Ishikawa (cell line): Measurements from ENCODE around the gene ERBIN.

Source experiments
- CEBPB ChIP-seq: IDR thresholded peaks from 2 replicates; pipeline ENCODE4 v1.6.1; 2012
- CREB1 ChIP-seq: IDR thresholded peaks from 2 replicates; pipeline ENCODE4 v1.6.1; 2012; ENCODE audit warnings: low read depth
- EGR1 ChIP-seq: IDR thresholded peaks from 2 replicates; pipeline ENCODE4 v1.6.1; 2012
- EP300 ChIP-seq: IDR thresholded peaks from 2 replicates; pipeline ENCODE4 v1.6.1; 2012; ENCODE audit warnings: borderline replicate concordance
- FOXM1 ChIP-seq: IDR thresholded peaks from 2 replicates; pipeline ENCODE4 v1.6.1; 2012; ENCODE audit warnings: low read depth, borderline replicate concordance
- MAX ChIP-seq: IDR thresholded peaks from 2 replicates; pipeline ENCODE4 v1.6.1; 2012
- NFIC ChIP-seq: IDR thresholded peaks from 2 replicates; pipeline ENCODE4 v1.6.1; 2012
- RAD21 ChIP-seq: IDR thresholded peaks from 2 replicates; pipeline ENCODE4 v1.6.1; 2012; ENCODE audit warnings: low read depth
- TAF1 ChIP-seq: IDR thresholded peaks from 2 replicates; pipeline ENCODE4 v1.6.1; 2012; ENCODE audit warnings: low read depth, mild to moderate bottlenecking
- TCF12 ChIP-seq: IDR thresholded peaks from 2 replicates; pipeline ENCODE4 v1.6.1; 2012; ENCODE audit warnings: low read depth
- TEAD4 ChIP-seq: IDR thresholded peaks from 2 replicates; pipeline ENCODE4 v1.6.1; 2012
- YY1 ChIP-seq: IDR thresholded peaks from 2 replicates; pipeline ENCODE4 v1.6.1; 2012; ENCODE audit warnings: low read depth
- ZBTB7A ChIP-seq: IDR thresholded peaks from 2 replicates; pipeline ENCODE4 v1.6.1; 2012; ENCODE audit warnings: low read depth
- TF ChIP-seq, protein P1 (sequence below): IDR thresholded peaks from 2 replicates; pipeline ENCODE4 v1.6.1; 2012
- TF ChIP-seq, protein P2 (sequence below): IDR thresholded peaks from 2 replicates; pipeline ENCODE4 v1.6.1; 2012; ENCODE audit warnings: low read depth, mild to moderate bottlenecking

Gene ERBIN

DNA sequence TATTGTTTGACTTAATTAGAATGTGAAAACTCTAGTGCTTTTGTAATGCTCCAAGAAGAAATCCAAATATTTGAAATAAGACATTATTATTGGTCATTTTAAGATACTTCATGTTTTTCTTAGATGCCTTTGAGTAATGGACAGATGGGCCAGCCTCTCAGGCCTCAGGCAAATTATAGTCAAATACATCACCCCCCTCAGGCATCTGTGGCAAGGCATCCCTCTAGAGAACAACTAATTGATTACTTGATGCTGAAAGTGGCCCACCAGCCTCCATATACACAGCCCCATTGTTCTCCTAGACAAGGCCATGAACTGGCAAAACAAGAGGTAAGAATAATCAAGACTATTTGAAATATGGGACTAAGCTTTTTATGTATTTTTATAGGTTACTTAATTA is 148.5 kb downstream of the ERBIN start:
- TF ChIP-seq, protein P1, sequence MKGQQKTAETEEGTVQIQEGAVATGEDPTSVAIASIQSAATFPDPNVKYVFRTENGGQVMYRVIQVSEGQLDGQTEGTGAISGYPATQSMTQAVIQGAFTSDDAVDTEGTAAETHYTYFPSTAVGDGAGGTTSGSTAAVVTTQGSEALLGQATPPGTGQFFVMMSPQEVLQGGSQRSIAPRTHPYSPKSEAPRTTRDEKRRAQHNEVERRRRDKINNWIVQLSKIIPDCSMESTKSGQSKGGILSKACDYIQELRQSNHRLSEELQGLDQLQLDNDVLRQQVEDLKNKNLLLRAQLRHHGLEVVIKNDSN = no peak
- TF ChIP-seq CREB1 (no peak), TEAD4 (no peak), EP300 (no peak), ZBTB7A (no peak), TAF1 (no peak), FOXM1 (no peak)

GRCh38 chr5:66080664-66081063 is 154.3 kb downstream of the ERBIN start:
- TF ChIP-seq RAD21 (no peak), CREB1 (no peak), YY1 (no peak), CEBPB (peak; percentile 42; the same call in 1 of the 2 replicates), MAX (no peak)
- TF ChIP-seq, protein P1 = no peak

- TF ChIP-seq RAD21 = no peak
- no peak for TF ChIP-seq MAX
- no peak for TF ChIP-seq TCF12
- TF ChIP-seq TEAD4 = no peak
- TF ChIP-seq ZBTB7A = no peak
- TF ChIP-seq, protein P1 = no peak
- no peak for TF ChIP-seq YY1
- TF ChIP-seq EGR1 = no peak
- TF ChIP-seq TAF1 = no peak
- no peak for TF ChIP-seq NFIC
- no peak for TF ChIP-seq CEBPB
- no peak for TF ChIP-seq FOXM1
- TF ChIP-seq CREB1 = no peak
- TF ChIP-seq EP300 = no peak
- TF ChIP-seq, protein P2, sequence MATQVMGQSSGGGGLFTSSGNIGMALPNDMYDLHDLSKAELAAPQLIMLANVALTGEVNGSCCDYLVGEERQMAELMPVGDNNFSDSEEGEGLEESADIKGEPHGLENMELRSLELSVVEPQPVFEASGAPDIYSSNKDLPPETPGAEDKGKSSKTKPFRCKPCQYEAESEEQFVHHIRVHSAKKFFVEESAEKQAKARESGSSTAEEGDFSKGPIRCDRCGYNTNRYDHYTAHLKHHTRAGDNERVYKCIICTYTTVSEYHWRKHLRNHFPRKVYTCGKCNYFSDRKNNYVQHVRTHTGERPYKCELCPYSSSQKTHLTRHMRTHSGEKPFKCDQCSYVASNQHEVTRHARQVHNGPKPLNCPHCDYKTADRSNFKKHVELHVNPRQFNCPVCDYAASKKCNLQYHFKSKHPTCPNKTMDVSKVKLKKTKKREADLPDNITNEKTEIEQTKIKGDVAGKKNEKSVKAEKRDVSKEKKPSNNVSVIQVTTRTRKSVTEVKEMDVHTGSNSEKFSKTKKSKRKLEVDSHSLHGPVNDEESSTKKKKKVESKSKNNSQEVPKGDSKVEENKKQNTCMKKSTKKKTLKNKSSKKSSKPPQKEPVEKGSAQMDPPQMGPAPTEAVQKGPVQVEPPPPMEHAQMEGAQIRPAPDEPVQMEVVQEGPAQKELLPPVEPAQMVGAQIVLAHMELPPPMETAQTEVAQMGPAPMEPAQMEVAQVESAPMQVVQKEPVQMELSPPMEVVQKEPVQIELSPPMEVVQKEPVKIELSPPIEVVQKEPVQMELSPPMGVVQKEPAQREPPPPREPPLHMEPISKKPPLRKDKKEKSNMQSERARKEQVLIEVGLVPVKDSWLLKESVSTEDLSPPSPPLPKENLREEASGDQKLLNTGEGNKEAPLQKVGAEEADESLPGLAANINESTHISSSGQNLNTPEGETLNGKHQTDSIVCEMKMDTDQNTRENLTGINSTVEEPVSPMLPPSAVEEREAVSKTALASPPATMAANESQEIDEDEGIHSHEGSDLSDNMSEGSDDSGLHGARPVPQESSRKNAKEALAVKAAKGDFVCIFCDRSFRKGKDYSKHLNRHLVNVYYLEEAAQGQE = no peak
Measured at GRCh38 chr5:66089384-66089783, 163.0 kb downstream of the ERBIN start.

GRCh38 chr5:66100851-66101250 is 174.5 kb downstream of the ERBIN start:
- no peak for TF ChIP-seq EP300
- no peak for TF ChIP-seq ZBTB7A
- no peak for TF ChIP-seq NFIC
- TF ChIP-seq YY1 = no peak
- no peak for TF ChIP-seq RAD21
- TF ChIP-seq FOXM1 = no peak
- no peak for TF ChIP-seq CEBPB
- TF ChIP-seq TAF1 = no peak
- TF ChIP-seq TCF12 = no peak
- no peak for TF ChIP-seq CREB1
- TF ChIP-seq, protein P2 = no peak
- TF ChIP-seq EGR1 = no peak
- TF ChIP-seq, protein P1 = no peak
- TF ChIP-seq TEAD4 = no peak
- TF ChIP-seq MAX = no peak

- TF ChIP-seq CEBPB = no peak
- TF ChIP-seq CREB1 = no peak
- no peak for TF ChIP-seq MAX
- TF ChIP-seq ZBTB7A = no peak
- TF ChIP-seq NFIC = no peak
- TF ChIP-seq TAF1 = no peak
- TF ChIP-seq TCF12 = no peak
- no peak for TF ChIP-seq YY1
- no peak for TF ChIP-seq EP300
- TF ChIP-seq, protein P1 = no peak
- TF ChIP-seq, protein P2 = no peak
- no peak for TF ChIP-seq TEAD4
- no peak for TF ChIP-seq RAD21
- no peak for TF ChIP-seq EGR1
Measured at GRCh38 chr5:66113160-66113559, 186.8 kb downstream of the ERBIN start.
